A549 treated with CpdA at 1 μM for 4 hours (cell line): ENCODE measurements around the gene ATP10D. TPM values are rescaled to one million over a fixed set of nuclear protein-coding genes. Genes with fewer than 3 reads are reported as not detected.

ENCODE experiments used
- total RNA-seq: library from RNA; stranded (reverse); fragments of 200-300 nt; extraction: Qiagen RNA extraction; gene quantifications from 5 replicates; pipeline ENCODE4 v1.2.3, GENCODE V29; 2022; ENCODE audit warnings: low read depth

The ATP10D gene
- 2.7 to 4.8 TPM (median 3.3 TPM) in 5 replicates for total RNA-seq

DNA sequence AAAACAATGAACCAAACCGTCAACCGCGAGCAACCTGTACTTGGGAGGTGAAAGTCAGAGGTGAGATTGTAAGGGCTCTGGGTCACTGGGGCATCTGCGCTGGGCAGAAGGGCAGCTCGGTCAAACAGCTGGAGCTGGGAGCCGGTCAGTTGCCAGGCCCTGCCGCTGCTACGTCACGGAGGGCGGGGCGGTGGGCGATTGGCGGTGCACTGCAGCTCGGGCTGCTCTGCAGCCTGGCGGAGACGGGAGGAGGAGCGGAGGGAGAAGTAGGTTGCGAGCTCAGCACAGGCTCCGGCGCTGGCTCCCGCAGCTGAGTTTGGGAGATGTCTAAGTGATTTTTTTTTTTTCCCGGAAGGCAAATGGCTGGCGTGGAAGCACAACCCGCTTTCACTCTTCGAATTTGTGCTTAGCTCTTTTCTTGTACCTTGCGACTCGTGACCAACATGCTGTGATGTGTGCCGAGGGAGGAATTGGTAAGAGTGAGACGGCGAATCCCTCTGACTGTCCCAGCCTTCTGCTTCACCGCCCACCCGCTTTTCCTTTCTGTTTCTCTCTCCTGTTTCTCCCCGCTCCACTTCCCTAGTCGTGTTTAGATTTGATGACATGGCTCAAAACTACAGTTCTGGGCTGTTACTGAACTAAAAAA lies at the start of gene ATP10D:
ATP10D (plus strand) TSS at position 229 of the 646 bp plus-strand sequence. CDS start 27,266 bp downstream, outside the sequence.

DNA sequence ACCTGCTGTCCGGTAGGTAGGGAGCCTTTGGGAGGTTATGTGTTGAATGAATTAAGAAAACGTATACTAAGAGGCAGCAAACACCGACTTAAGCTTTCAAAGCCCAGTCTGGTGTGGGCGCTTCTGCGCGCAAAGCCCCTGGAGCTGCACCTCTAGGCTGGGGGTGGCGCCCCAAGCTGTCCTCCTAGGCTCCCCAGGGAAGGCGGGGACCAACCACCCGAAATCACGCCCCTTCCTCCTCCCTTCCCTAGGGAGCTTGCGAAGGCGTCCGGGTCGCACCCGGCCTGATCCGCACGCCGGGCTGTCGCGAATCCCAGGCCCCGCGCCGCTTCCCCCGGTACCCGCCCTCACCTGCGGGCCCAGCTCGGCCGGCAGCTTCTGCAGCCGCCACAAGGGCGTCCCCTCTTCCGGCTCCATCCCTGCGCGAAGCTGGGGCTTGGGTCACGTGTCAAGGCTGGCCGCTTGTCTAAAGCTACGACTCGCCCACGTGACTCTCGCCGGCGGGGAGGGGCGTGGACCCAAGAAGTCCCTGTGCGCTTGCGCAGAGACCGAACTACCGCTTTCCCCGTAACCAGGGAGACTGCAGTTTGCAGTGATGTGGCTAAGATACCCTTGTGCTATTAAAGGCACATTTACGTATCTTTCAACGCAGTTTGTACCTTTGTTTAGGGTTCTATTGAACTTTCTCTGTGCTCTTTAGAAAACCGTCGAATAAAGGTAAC lies 21.7 kb upstream of the ATP10D start, which contains the start of gene COMMD8:
COMMD8 (minus strand) TSS at position 468 of the 722 bp plus-strand sequence; CDS start at position 417, 51 bp downstream.

Other genes starting within 250 kb of the ATP10D start
- gene COMMD8, start 21.6 kb upstream of the ATP10D start, total RNA-seq: 11.3 to 15.6 TPM (median 13.5 TPM) in 5 replicates